H9 (cell line): ENCODE results near the gene MYL6B. TPM values are rescaled to one million over a fixed set of nuclear protein-coding genes. Genes with fewer than 3 reads are reported as not detected.

ENCODE experiments used
- DNase-seq: peaks from one replicate; pipeline ENCODE4 v3.0.0-alpha.2; 2017
- H2AFZ ChIP-seq: one replicate; pipeline ENCODE4 v1.6.1; 2013; ENCODE audit warnings: mild to moderate bottlenecking, low read length, control low read depth, moderate library complexity
- H2AK5ac ChIP-seq: 2 replicates; pipeline ENCODE4 v1.6.1; 2013; ENCODE audit warnings: low read length, control low read depth, mixed read lengths; ENCODE audit not compliant: insufficient read length
- H2BK120ac ChIP-seq: one replicate; pipeline ENCODE4 v1.6.1; 2013; ENCODE audit warnings: low read depth, mild to moderate bottlenecking, low read length, control low read depth, inconsistent platforms; ENCODE audit not compliant: poor library complexity, severe bottlenecking
- H2BK12ac ChIP-seq: 2 replicates; pipeline ENCODE4 v1.6.1; 2013; ENCODE audit warnings: low read length, control low read depth, mixed read lengths, low read depth; ENCODE audit not compliant: insufficient read length
- H2BK15ac ChIP-seq: 2 replicates; pipeline ENCODE4 v1.6.1; 2013; ENCODE audit warnings: low read depth, low read length, control low read depth
- H2BK20ac ChIP-seq: one replicate; pipeline ENCODE4 v1.6.1; 2013; ENCODE audit warnings: low read depth, mild to moderate bottlenecking, low read length, control low read depth, inconsistent platforms; ENCODE audit not compliant: poor library complexity, severe bottlenecking
- H2BK5ac ChIP-seq: 2 replicates; pipeline ENCODE4 v1.6.1; 2013; ENCODE audit warnings: low read length, control low read depth, mixed read lengths; ENCODE audit not compliant: insufficient read length
- H3K14ac ChIP-seq: 2 replicates; pipeline ENCODE4 v1.6.1; 2013; ENCODE audit warnings: low read length, control low read depth; ENCODE audit not compliant: insufficient read depth
- H3K18ac ChIP-seq: 2 replicates; pipeline ENCODE4 v1.6.1; 2013; ENCODE audit warnings: low read depth, mild to moderate bottlenecking, mixed read lengths, low read length, control low read depth; ENCODE audit not compliant: insufficient read length
- H3K23ac ChIP-seq: 2 replicates; pipeline ENCODE4 v1.6.1; 2013; ENCODE audit warnings: low read length, control low read depth, mixed read lengths, low read depth; ENCODE audit not compliant: insufficient read length
- H3K23me2 ChIP-seq: 2 replicates; pipeline ENCODE4 v1.6.1; 2013; ENCODE audit warnings: low read depth, mild to moderate bottlenecking, mixed read lengths, low read length, control low read depth; ENCODE audit not compliant: insufficient read length, poor library complexity, severe bottlenecking
- H3K27ac ChIP-seq: 2 replicates; pipeline ENCODE4 v1.5.1; 2013; ENCODE audit warnings: low read length, control low read depth, mixed read lengths, low read depth; ENCODE audit not compliant: insufficient read length
- H3K27me3 ChIP-seq: 2 replicates; pipeline ENCODE4 v1.6.1; 2013; ENCODE audit warnings: low read length, control low read depth, inconsistent platforms; ENCODE audit not compliant: insufficient read depth
- H3K4ac ChIP-seq: 2 replicates; pipeline ENCODE4 v1.6.1; 2013; ENCODE audit warnings: low read depth, mild to moderate bottlenecking, control low read depth, inconsistent platforms, low read length, moderate library complexity
- H3K4me1 ChIP-seq: 2 replicates; pipeline ENCODE4 v1.6.1; 2013; ENCODE audit warnings: low read length, control low read depth, inconsistent platforms; ENCODE audit not compliant: insufficient read depth
- H3K4me2 ChIP-seq: 2 replicates; pipeline ENCODE4 v1.6.1; 2013; ENCODE audit warnings: low read length, control low read depth, mixed read lengths; ENCODE audit not compliant: insufficient read length, insufficient read depth
- H3K56ac ChIP-seq: 2 replicates; pipeline ENCODE4 v1.6.1; 2013; ENCODE audit warnings: low read depth, mild to moderate bottlenecking, mixed read lengths, low read length, control low read depth; ENCODE audit not compliant: insufficient read length
- H3K79me1 ChIP-seq: 2 replicates; pipeline ENCODE4 v1.6.1; 2013; ENCODE audit warnings: low read depth, mild to moderate bottlenecking, moderate library complexity, low read length, control low read depth, inconsistent platforms; ENCODE audit not compliant: insufficient read depth, poor library complexity, severe bottlenecking
- H3K79me2 ChIP-seq: 2 replicates; pipeline ENCODE4 v1.6.1; 2013; ENCODE audit warnings: low read length, control low read depth, inconsistent platforms; ENCODE audit not compliant: insufficient read depth
- H3K9ac ChIP-seq: 2 replicates; pipeline ENCODE4 v1.6.1; 2013; ENCODE audit warnings: low read length, control low read depth, mixed read lengths; ENCODE audit not compliant: insufficient read length; ENCODE audit errors: extremely low read depth
- H3K9me3 ChIP-seq: one replicate; pipeline ENCODE4 v1.6.1; 2013; ENCODE audit warnings: low read depth, low read length, inconsistent platforms; ENCODE audit not compliant: control insufficient read depth
- H3T11ph ChIP-seq: one replicate; pipeline ENCODE4 v1.6.1; 2013; ENCODE audit warnings: mild to moderate bottlenecking, low read length, control low read depth, inconsistent platforms
- H4K20me1 ChIP-seq: one replicate; pipeline ENCODE4 v1.6.1; 2013; ENCODE audit not compliant: control insufficient read depth, insufficient read length, insufficient read depth
- H4K5ac ChIP-seq: 2 replicates; pipeline ENCODE4 v1.6.1; 2013; ENCODE audit warnings: low read depth, mild to moderate bottlenecking, mixed read lengths, low read length, control low read depth; ENCODE audit not compliant: insufficient read length
- H4K8ac ChIP-seq: replicated peaks from 2 replicates; pipeline ENCODE4 v1.6.1; 2013; ENCODE audit warnings: low read length, control low read depth, mixed read lengths, low read depth; ENCODE audit not compliant: insufficient read length
- H4K91ac ChIP-seq: 2 replicates; pipeline ENCODE4 v1.6.1; 2013; ENCODE audit warnings: low read depth, mild to moderate bottlenecking, moderate library complexity, mixed read lengths, low read length, control low read depth; ENCODE audit not compliant: insufficient read length
- H3K27ac Mint-ChIP-seq, 3 experiments: 2 replicates in 2 of 3; 3 replicates in 1 of 3; pipeline ENCODE4 v1.8.0; 2020 to 2021; ENCODE audit warnings: mixed read lengths in 3 of 3, mild to moderate bottlenecking in 1 of 3, moderate library complexity in 1 of 3
- H3K27me3 Mint-ChIP-seq: 2 replicates; pipeline ENCODE4 v1.8.0; 2021; ENCODE audit warnings: low read depth, mild to moderate bottlenecking, moderate library complexity, mixed read lengths
- H3K36me3 Mint-ChIP-seq, 3 experiments: 2 replicates in 2 of 3; 3 replicates in 1 of 3; pipeline ENCODE4 v1.8.0; 2020 to 2021; ENCODE audit warnings: low read depth in 3 of 3, mixed read lengths in 3 of 3; ENCODE audit not compliant: insufficient read depth in 1 of 3
- H3K4me1 Mint-ChIP-seq, 2 experiments: 2 replicates each; pipeline ENCODE4 v1.8.0; 2020; ENCODE audit warnings: mixed read lengths in 2 of 2
- H3K4me3 Mint-ChIP-seq, 2 experiments: 2 replicates in 1 of 2; 3 replicates in 1 of 2; pipeline ENCODE4 v1.8.0; 2020 to 2021; ENCODE audit warnings: mild to moderate bottlenecking in 2 of 2, mixed read lengths in 2 of 2, moderate library complexity in 1 of 2
- H3K9me3 Mint-ChIP-seq, 2 experiments: 2 replicates in 1 of 2; 3 replicates in 1 of 2; pipeline ENCODE4 v1.8.0; 2020; ENCODE audit warnings: mild to moderate bottlenecking in 2 of 2, mixed read lengths in 2 of 2, moderate library complexity in 1 of 2
- WGBS: extraction: QIAGEN DNeasy Blood & Tissue Kit; methylation state at CpG from one replicate; pipeline ENCODE4 v1.1.7; 2013; ENCODE audit warnings: missing lambda C conversion rate, low lambda C conversion rate, mixed read lengths; ENCODE audit not compliant: insufficient read length; ENCODE audit errors: extremely low coverage; 5-methylcytosine and 5-hydroxymethylcytosine counted together
- total RNA-seq: library from RNA; stranded (reverse); gene quantifications from 2 replicates; pipeline ENCODE4 v1.2.1, GENCODE V29; 2021
- TF ChIP-seq, protein P1 (sequence below): fragments of 200-600 bp; sonication (generic); conservative IDR thresholded peaks from 3 replicates; pipeline ENCODE4 v1.8.0; 2021; ENCODE audit warnings: antibody characterized with exemption, mild to moderate bottlenecking

MYL6B gene
- total RNA-seq, 1 experiment from 2014 or later = 165 TPM

DNA sequence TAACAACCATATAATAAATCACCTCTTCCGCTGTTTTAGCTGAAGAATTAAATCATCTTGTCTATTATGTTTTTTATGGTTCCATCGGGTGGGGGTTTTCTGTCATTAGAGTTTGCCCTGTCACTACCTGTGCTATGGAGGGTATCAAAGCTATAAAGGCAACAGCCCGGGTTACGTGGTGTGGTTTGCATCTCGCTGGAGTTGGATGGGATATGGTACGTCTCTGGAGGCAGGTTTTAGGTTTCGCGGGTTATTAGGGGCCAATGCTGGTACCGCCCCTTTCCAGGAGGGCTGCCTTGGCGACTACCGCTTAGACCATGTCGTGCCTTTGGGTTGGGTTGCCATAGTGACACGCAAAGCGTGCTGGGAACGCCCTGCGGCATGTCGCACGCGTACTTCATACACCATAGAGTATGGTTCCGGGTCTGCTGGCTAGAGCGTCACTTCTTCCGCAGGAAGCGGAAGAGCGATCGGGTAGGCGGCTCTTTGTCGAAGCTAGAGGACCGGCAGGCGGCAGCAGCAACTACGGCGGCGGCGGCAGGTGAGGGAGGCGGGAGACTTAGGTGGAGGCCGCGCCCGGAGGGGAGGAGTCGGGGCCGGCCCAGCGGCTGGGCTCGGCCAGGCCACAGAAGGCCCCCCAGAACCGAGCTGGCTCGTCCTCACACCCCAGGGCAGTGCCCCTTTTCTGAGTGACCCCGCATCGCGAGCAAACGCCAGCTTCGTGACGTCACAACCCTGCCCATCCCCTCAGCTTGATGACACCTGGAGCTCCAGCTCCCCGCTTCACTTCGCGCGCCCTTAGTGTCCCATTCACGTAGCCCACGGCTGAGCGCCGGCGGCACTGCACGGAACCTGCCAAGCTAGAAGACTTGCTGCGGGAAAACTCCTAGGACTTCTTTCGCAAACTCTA lies 34.4 kb upstream of the MYL6B start, which contains the start of gene ZC3H10:
Gene ZC3H10 (plus strand): TSS at position 489 of the 910 bp plus-strand sequence. CDS start 2,297 bp downstream, outside the sequence.
- Histone ChIP-seq H2BK20ac (no peak within 1 kb of the TSS), H4K91ac (no peak within 1 kb of the TSS), H3K4me1 (no peaks in the 10 kb centered on the region; the same call in 1 of the 2 replicates), H3K79me2 (peaks cover 3% of the 10 kb centered on the region; the same call in 1 of the 2 replicates), H3K4ac (no peak within 1 kb of the TSS; the same call in 1 of the 2 replicates), H2AFZ (no peak within 1 kb of the TSS), H3T11ph (no peak within 1 kb of the TSS), H3K14ac (peak within 1 kb of the TSS; percentile 66; the same call in 1 of the 2 replicates), H3K18ac (peak within 1 kb of the TSS; percentile 98), H3K4me2 (peak within 1 kb of the TSS; percentile 78), H4K8ac (no peak within 1 kb of the TSS), H3K27me3 (no peaks in the 10 kb centered on the region), H4K20me1 (no peaks in the 10 kb centered on the region), H2BK12ac (no peak within 1 kb of the TSS), H3K56ac (no peak within 1 kb of the TSS), H4K5ac (no peak within 1 kb of the TSS), H3K23ac (no peak within 1 kb of the TSS), H2BK120ac (no peak within 1 kb of the TSS), H3K27ac (peak within 1 kb of the TSS; percentile 97), H2BK5ac (no peak within 1 kb of the TSS), H3K23me2 (peaks cover 8% of the 10 kb centered on the region), H3K9ac (peak within 1 kb of the TSS; percentile 100), H2AK5ac (no peak within 1 kb of the TSS), H2BK15ac (no peak within 1 kb of the TSS), H3K9me3 (no peaks in the 10 kb centered on the region), H3K79me1 (no peaks in the 10 kb centered on the region)
- Mint-ChIP-seq H3K27me3 (peaks cover 2% of the 10 kb centered on the region; the same call in 1 of the 2 replicates), H3K4me1 (peaks cover 25 to 27% of the 10 kb centered on the region in 2 experiments), H3K27ac (peak within 1 kb of the TSS; percentile 99 to 100 (median 100)), H3K9me3 (peaks cover 3 to 7% of the 10 kb centered on the region in 2 experiments; a peak in 2 of 5 replicates), H3K36me3 (peaks cover 36 to 57% (median 47%) of the 10 kb centered on the region in 3 experiments), H3K4me3 (peak within 1 kb of the TSS; percentile 97 to 98)
- TF ChIP-seq, protein P1, sequence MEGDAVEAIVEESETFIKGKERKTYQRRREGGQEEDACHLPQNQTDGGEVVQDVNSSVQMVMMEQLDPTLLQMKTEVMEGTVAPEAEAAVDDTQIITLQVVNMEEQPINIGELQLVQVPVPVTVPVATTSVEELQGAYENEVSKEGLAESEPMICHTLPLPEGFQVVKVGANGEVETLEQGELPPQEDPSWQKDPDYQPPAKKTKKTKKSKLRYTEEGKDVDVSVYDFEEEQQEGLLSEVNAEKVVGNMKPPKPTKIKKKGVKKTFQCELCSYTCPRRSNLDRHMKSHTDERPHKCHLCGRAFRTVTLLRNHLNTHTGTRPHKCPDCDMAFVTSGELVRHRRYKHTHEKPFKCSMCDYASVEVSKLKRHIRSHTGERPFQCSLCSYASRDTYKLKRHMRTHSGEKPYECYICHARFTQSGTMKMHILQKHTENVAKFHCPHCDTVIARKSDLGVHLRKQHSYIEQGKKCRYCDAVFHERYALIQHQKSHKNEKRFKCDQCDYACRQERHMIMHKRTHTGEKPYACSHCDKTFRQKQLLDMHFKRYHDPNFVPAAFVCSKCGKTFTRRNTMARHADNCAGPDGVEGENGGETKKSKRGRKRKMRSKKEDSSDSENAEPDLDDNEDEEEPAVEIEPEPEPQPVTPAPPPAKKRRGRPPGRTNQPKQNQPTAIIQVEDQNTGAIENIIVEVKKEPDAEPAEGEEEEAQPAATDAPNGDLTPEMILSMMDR = peak; percentile 54; the same call in 2 of the 3 replicates
- peak; percentile 100 for DNase-seq
- no CpG with 5 or more reads among the region's 61 CpGs for WGBS
